GM12878 (cell line): Measurements from ENCODE around the gene FITM1. TPM values are rescaled to one million over a fixed set of nuclear protein-coding genes. Genes with fewer than 3 reads are reported as not detected.
A peak's percentile ranks its signal among the peaks of the same experiment; 100 is the strongest.

Experiments used
- BACH1 ChIP-seq: fragments of 450-650 bp; IDR thresholded peaks from 2 replicates; pipeline ENCODE4 v1.6.1; 2017; ENCODE audit warnings: mild to moderate bottlenecking, borderline replicate concordance
- CHD4 ChIP-seq: fragments of 200-600 bp; sonication (generic); IDR thresholded peaks from 2 replicates; pipeline ENCODE4 v1.6.1; 2016; ENCODE audit warnings: mild to moderate bottlenecking
- CREB1 ChIP-seq: IDR thresholded peaks from 2 replicates; pipeline ENCODE4 v1.6.1; 2012; ENCODE audit warnings: low read depth, mild to moderate bottlenecking, inconsistent platforms
- FOXK2 ChIP-seq: fragments of 450-650 bp; IDR thresholded peaks from 2 replicates; pipeline ENCODE4 v1.6.1; 2017; ENCODE audit warnings: mild to moderate bottlenecking, moderate library complexity
- HDAC2 ChIP-seq: fragments of 200-600 bp; sonication (generic); IDR thresholded peaks from 2 replicates; pipeline ENCODE4 v1.6.1; 2017
- IKZF2 ChIP-seq, 2 experiments: fragments of 450-650 bp; IDR thresholded peaks; 2 replicates each; pipeline ENCODE4 v1.6.1; 2017; ENCODE audit warnings: mild to moderate bottlenecking in 2 of 2, moderate library complexity in 2 of 2
- KLF5 ChIP-seq: fragments of 450-650 bp; IDR thresholded peaks from 2 replicates; pipeline ENCODE4 v1.6.1; 2014; ENCODE audit warnings: mild to moderate bottlenecking; ENCODE audit not compliant: partially characterized antibody
- MXI1 ChIP-seq: fragments of 150-350 bp; IDR thresholded peaks from 2 replicates; pipeline ENCODE4 v1.6.1; 2011; ENCODE audit warnings: low read depth, mild to moderate bottlenecking, inconsistent platforms, low read length, improper control_type of control experiment
- NFXL1 ChIP-seq: fragments of 450-650 bp; IDR thresholded peaks from 2 replicates; pipeline ENCODE4 v1.6.1; 2017; ENCODE audit warnings: antibody characterized with exemption, mild to moderate bottlenecking, borderline replicate concordance
- NR2F1 ChIP-seq: fragments of 450-650 bp; conservative IDR thresholded peaks from 2 replicates; pipeline ENCODE4 v1.6.1; 2017; ENCODE audit warnings: mild to moderate bottlenecking
- RAD51 ChIP-seq: fragments of 450-650 bp; IDR thresholded peaks from 2 replicates; pipeline ENCODE4 v1.6.1; 2016; ENCODE audit warnings: moderate library complexity, mild to moderate bottlenecking, inconsistent platforms
- RB1 ChIP-seq: fragments of 450-650 bp; formaldehyde crosslinking; IDR thresholded peaks from 2 replicates; pipeline ENCODE4 v1.6.1; 2017; ENCODE audit warnings: mild to moderate bottlenecking, borderline replicate concordance
- RCOR1 ChIP-seq: conservative IDR thresholded peaks from 2 replicates; pipeline ENCODE4 v1.6.1; 2012; ENCODE audit warnings: low read depth, low read length, improper control_type of control experiment
- SMAD5 ChIP-seq: IDR thresholded peaks from 2 replicates; pipeline ENCODE4 v1.6.1; 2016; ENCODE audit warnings: antibody characterized with exemption, low read depth
- SPI1 ChIP-seq: IDR thresholded peaks from 2 replicates; pipeline ENCODE4 v1.6.1; 2011; ENCODE audit warnings: low read depth, mild to moderate bottlenecking, low read length, moderate library complexity, borderline replicate concordance; ENCODE audit not compliant: insufficient read depth
- SREBF2 ChIP-seq: IDR thresholded peaks from 2 replicates; pipeline ENCODE4 v1.6.1; 2012; ENCODE audit warnings: mild to moderate bottlenecking, low read length
- SRF ChIP-seq, 2 experiments: IDR thresholded peaks; 2 replicates each; pipeline ENCODE4 v1.6.1; 2011; ENCODE audit warnings: low read depth in 2 of 2, low read length in 2 of 2, mild to moderate bottlenecking in 1 of 2, moderate library complexity in 1 of 2
- STAT1 ChIP-seq: fragments of 450-650 bp; conservative IDR thresholded peaks from 2 replicates; pipeline ENCODE4 v1.6.1; 2014; ENCODE audit warnings: antibody characterized with exemption, mild to moderate bottlenecking
- TARDBP ChIP-seq: IDR thresholded peaks from 2 replicates; pipeline ENCODE4 v1.6.1; 2016; ENCODE audit warnings: borderline replicate concordance
- ZNF207 ChIP-seq: fragments of 450-650 bp; IDR thresholded peaks from 2 replicates; pipeline ENCODE4 v1.6.1; 2014; ENCODE audit warnings: antibody characterized with exemption, mild to moderate bottlenecking, borderline replicate concordance
- polyA plus RNA-seq, 11 experiments: library from polyadenylated mRNA; depleted of rRNA in 4 of 11; unstranded in 6 of 11; stranded (reverse) in 5 of 11; fragments of >200 nt; fragmentation: Nextera tagmentation in 4 of 11; fragmentation: Illumina TruSeq in 1 of 11; extraction: Ambion mirVana in 4 of 11; extraction: Trizol in 1 of 11; gene quantifications; 1 replicate in 1 of 11; 2 replicates in 10 of 11; pipeline versions ENCODE4 v1.2.1 to v1.2.3, GENCODE V29; 2011 to 2016; ENCODE audit warnings: inconsistent platforms in 2 of 11, missing spikeins in 2 of 11, low read depth in 1 of 11
- total RNA-seq, 4 experiments: library from RNA; depleted of rRNA in 3 of 4; stranded (reverse); fragments of >200 nt in 3 of 4; fragmentation: Illumina TruSeq in 1 of 4; extraction: Trizol in 1 of 4; gene quantifications; 2 replicates each; pipeline versions ENCODE4 v1.2.1 to v1.2.3, GENCODE V29; 2013 to 2021
- TF ChIP-seq, protein P1 (sequence below): fragments of 450-650 bp; IDR thresholded peaks from 2 replicates; pipeline ENCODE4 v1.6.1; 2016; ENCODE audit warnings: mild to moderate bottlenecking
- TF ChIP-seq, protein P2 (sequence below): IDR thresholded peaks from 2 replicates; pipeline ENCODE4 v1.6.1; 2012; ENCODE audit warnings: low read depth, low read length, improper control_type of control experiment
- TF ChIP-seq, protein P3 (sequence below): fragments of 450-650 bp; IDR thresholded peaks from 2 replicates; pipeline ENCODE4 v1.6.1; 2018; ENCODE audit warnings: borderline replicate concordance, mild to moderate bottlenecking; ENCODE audit not compliant: partially characterized antibody
- TF ChIP-seq, protein P4 (sequence below): fragments of 450-650 bp; IDR thresholded peaks from 2 replicates; pipeline ENCODE4 v1.6.1; 2014; ENCODE audit warnings: mild to moderate bottlenecking
- TF ChIP-seq, protein P5 (sequence below): fragments of 450-650 bp; IDR thresholded peaks from 2 replicates; pipeline ENCODE4 v1.6.1; 2016; ENCODE audit warnings: mild to moderate bottlenecking

FITM1 gene
- total and polyA plus RNA-seq, 10 of the 15 experiments (the other 5 are each of a cell fraction or from before 2014, with no cell fraction given) = 0.11 to 1.9 (median 0.45) TPM; not detected in 2

DNA sequence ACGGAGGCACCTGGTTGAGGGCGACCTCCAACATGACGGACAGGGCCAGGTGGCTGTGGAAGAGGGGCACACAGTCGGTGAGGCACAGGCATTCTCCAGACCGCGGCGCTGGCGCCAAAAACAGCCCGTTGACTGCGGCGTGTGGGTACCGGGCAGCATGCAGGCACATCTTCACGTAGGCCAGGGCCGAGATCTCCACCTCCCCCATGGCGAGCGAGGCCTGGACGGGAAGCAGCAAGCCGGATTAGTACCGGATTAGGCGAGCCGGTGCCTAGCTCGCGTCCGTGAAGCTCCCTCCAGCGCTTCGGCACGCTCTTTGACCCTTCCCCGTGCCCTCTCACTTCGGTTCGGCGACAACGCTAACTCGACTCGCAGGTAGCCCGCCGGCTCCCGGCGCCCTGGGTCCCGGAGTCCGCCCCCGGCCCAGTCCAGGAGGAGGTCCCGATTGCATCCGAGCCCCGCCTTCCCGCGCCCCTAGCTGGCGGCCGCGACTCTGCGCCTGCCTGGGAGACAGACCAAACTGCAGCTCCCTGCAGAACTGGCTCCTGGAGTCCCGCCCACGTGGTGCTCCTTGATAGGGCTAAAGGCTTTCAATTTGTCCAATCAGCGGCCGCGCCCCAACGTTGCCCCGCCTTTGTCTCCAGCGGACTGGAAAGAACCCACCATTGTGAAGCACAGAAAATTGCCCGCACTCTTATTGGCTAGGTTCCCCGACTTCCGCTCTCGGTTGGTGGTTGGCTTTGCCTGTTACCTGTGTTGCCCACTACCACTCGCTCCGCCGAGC lies 10.8 kb downstream of the FITM1 start, which contains the start of gene EMC9 (continued):
- no peak for TF ChIP-seq SREBF2
- peak; percentile 52; the same call in 1 of the 2 replicates for TF ChIP-seq FOXK2
- TF ChIP-seq NFXL1 = no peak
- TF ChIP-seq HDAC2 = no peak
- TF ChIP-seq, protein P1, sequence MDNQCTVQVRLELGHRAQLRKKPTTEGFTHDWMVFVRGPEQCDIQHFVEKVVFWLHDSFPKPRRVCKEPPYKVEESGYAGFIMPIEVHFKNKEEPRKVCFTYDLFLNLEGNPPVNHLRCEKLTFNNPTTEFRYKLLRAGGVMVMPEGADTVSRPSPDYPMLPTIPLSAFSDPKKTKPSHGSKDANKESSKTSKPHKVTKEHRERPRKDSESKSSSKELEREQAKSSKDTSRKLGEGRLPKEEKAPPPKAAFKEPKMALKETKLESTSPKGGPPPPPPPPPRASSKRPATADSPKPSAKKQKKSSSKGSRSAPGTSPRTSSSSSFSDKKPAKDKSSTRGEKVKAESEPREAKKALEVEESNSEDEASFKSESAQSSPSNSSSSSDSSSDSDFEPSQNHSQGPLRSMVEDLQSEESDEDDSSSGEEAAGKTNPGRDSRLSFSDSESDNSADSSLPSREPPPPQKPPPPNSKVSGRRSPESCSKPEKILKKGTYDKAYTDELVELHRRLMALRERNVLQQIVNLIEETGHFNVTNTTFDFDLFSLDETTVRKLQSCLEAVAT = peak; percentile 100
- TF ChIP-seq CREB1 = peak; percentile 72
- peak in 1 of 2 experiments; percentile 43; a peak in 1 of 4 replicates for TF ChIP-seq IKZF2 (IDR thresholded peaks at IDR 0.05)
- TF ChIP-seq KLF5 = peak; percentile 43
- TF ChIP-seq, protein P2, sequence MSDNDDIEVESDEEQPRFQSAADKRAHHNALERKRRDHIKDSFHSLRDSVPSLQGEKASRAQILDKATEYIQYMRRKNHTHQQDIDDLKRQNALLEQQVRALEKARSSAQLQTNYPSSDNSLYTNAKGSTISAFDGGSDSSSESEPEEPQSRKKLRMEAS = peak; percentile 56; the same call in 1 of the 2 replicates
- TF ChIP-seq RCOR1 = no peak
- peak; percentile 30; the same call in 1 of the 2 replicates for TF ChIP-seq TARDBP
- TF ChIP-seq NR2F1 = peak; percentile 54; the same call in 1 of the 2 replicates
- TF ChIP-seq MXI1 = peak; percentile 66; the same call in 1 of the 2 replicates
- peak; percentile 48; the same call in 1 of the 2 replicates for TF ChIP-seq RB1
- TF ChIP-seq SPI1 = peak; percentile 66
- TF ChIP-seq CHD4 = no peak
- TF ChIP-seq, protein P3, sequence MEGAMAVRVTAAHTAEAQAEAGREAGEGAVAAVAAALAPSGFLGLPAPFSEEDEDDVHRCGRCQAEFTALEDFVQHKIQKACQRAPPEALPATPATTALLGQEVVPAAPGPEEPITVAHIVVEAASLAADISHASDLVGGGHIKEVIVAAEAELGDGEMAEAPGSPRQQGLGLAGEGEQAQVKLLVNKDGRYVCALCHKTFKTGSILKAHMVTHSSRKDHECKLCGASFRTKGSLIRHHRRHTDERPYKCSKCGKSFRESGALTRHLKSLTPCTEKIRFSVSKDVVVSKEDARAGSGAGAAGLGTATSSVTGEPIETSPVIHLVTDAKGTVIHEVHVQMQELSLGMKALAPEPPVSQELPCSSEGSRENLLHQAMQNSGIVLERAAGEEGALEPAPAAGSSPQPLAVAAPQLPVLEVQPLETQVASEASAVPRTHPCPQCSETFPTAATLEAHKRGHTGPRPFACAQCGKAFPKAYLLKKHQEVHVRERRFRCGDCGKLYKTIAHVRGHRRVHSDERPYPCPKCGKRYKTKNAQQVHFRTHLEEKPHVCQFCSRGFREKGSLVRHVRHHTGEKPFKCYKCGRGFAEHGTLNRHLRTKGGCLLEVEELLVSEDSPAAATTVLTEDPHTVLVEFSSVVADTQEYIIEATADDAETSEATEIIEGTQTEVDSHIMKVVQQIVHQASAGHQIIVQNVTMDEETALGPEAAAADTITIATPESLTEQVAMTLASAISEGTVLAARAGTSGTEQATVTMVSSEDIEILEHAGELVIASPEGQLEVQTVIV = peak; percentile 89
- no peak for TF ChIP-seq ZNF207
- peak; percentile 78 for TF ChIP-seq RAD51
- peak; percentile 58; the same call in 1 of the 2 replicates for TF ChIP-seq SMAD5
- TF ChIP-seq STAT1 = no peak
- TF ChIP-seq SRF (IDR thresholded peaks at IDR 0.05; ENCODE audit: low read depth in 2 of 2, low read length in 2 of 2) = peak; percentile 36 to 70; a peak in 2 of 4 replicates
- TF ChIP-seq, protein P4, sequence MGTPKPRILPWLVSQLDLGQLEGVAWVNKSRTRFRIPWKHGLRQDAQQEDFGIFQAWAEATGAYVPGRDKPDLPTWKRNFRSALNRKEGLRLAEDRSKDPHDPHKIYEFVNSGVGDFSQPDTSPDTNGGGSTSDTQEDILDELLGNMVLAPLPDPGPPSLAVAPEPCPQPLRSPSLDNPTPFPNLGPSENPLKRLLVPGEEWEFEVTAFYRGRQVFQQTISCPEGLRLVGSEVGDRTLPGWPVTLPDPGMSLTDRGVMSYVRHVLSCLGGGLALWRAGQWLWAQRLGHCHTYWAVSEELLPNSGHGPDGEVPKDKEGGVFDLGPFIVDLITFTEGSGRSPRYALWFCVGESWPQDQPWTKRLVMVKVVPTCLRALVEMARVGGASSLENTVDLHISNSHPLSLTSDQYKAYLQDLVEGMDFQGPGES = peak; percentile 81
- peak; percentile 20; the same call in 1 of the 2 replicates for TF ChIP-seq BACH1
- TF ChIP-seq, protein P5, sequence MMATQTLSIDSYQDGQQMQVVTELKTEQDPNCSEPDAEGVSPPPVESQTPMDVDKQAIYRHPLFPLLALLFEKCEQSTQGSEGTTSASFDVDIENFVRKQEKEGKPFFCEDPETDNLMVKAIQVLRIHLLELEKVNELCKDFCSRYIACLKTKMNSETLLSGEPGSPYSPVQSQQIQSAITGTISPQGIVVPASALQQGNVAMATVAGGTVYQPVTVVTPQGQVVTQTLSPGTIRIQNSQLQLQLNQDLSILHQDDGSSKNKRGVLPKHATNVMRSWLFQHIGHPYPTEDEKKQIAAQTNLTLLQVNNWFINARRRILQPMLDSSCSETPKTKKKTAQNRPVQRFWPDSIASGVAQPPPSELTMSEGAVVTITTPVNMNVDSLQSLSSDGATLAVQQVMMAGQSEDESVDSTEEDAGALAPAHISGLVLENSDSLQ = peak; percentile 93
